SK-N-SH treated with all-trans-retinoic acid at 6 μM for 48 hours (cell line): Measurements from ENCODE around the gene UBA52.

Source experiments
- PATZ1 ChIP-seq: fragments of 250-450 bp; sonication (Bioruptor Pico); IDR thresholded peaks from 2 replicates; pipeline ENCODE4 v1.8.0; 2020; ENCODE audit warnings: mild to moderate bottlenecking, moderate library complexity, borderline replicate concordance
- TCF4 ChIP-seq: fragments of 250-450 bp; sonication (Bioruptor Pico); IDR thresholded peaks from 2 replicates; pipeline ENCODE4 v1.8.0; 2021; ENCODE audit warnings: mild to moderate bottlenecking, moderate library complexity, borderline replicate concordance
- ZNF565 ChIP-seq: fragments of 450-650 bp; formaldehyde crosslinking; conservative IDR thresholded peaks from 2 replicates; pipeline ENCODE4 v1.5.0; 2020; ENCODE audit warnings: low read depth, mild to moderate bottlenecking, moderate library complexity
- ZNF70 ChIP-seq: fragments of 450-650 bp; formaldehyde crosslinking; IDR thresholded peaks from 2 replicates; pipeline ENCODE4 v1.5.0; 2020; ENCODE audit warnings: mild to moderate bottlenecking, moderate library complexity
- ZNF8 ChIP-seq: fragments of 450-650 bp; formaldehyde crosslinking; IDR thresholded peaks from 2 replicates; pipeline ENCODE4 v1.5.0; 2020; ENCODE audit warnings: mild to moderate bottlenecking, moderate library complexity

DNA sequence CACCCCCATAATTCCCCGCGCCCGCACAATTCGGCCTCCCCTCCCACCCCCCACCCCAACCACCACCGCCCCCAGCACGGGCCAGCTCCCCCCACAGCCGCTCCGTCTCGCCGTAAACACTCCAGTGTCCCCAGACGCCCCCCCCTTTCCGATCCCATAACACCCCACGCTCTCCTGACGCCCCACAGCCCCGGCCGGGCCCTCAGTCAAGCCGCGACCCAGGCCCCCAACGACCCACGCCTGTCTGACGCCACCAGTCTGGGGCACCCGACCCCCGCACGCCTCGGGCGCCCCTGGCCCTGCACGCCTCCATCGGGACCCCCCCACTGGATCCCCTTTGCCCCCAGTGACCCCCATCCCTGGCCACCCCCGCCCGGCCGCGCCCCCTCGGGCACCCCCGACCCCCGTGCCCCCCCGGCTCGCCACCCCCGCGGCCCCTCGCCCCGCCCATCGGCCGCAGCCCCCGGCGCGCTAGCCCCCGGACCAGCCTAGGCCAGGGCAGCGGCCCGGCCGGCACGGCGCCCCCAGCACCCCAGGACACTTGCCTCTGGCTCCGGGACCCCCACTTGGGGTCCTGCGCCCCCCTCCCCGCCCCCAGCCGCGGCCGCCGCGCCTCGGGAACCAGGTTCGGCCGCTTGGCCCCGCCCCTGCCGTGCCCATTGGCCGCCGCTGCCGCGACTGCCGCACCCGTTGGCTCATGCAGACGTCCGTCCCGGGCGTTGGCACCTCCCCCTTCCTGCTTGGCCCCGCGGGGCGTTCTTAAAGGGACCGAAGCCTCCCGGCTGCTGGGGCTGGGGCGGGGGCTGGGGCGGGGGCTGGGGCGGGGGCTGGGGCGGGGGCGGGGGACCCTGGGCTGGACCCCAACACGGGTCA lies 28.5 kb upstream of the UBA52 start, which contains the start of gene FKBP8:
- TF ChIP-seq ZNF565 (CRISPR knock-in tag) (no peak), ZNF8 (CRISPR knock-in tag) (no peak), ZNF70 (CRISPR knock-in tag) (no peak), TCF4 (CRISPR knock-in tag) (no peak), PATZ1 (no peak)
